PFSK-1 (cell line): ENCODE results near the gene U2AF1L4.

Source experiments
- FOXP2 ChIP-seq: optimal IDR thresholded peaks from 2 replicates; pipeline ENCODE3; 2011; ENCODE audit warnings: borderline replicate concordance, control low read depth, inconsistent platforms; ENCODE audit not compliant: insufficient read depth; ENCODE audit errors: extremely low read length, extremely low read depth
- POLR2AphosphoS5 ChIP-seq: IDR thresholded peaks from 2 replicates; pipeline ENCODE4 v1.6.1; 2012; ENCODE audit warnings: low read depth, mild to moderate bottlenecking, control low read depth, low read length, moderate library complexity
- SIN3A ChIP-seq: IDR thresholded peaks from 2 replicates; pipeline ENCODE4 v1.6.1; 2012; ENCODE audit warnings: mild to moderate bottlenecking, low read length, moderate library complexity, borderline replicate concordance; ENCODE audit not compliant: insufficient read depth
- TAF1 ChIP-seq: IDR thresholded peaks from 2 replicates; pipeline ENCODE4 v1.6.1; 2012; ENCODE audit warnings: low read length, control low read depth, borderline replicate concordance; ENCODE audit not compliant: insufficient read depth
- TF ChIP-seq, protein P1 (sequence below), 2 experiments: IDR thresholded peaks; 2 replicates each; pipeline versions ENCODE4 v1.6.1 to v1.8.0; 2011 to 2012; ENCODE audit warnings: low read depth in 2 of 2, low read length in 2 of 2, control low read depth in 1 of 2, inconsistent platforms in 1 of 2, mild to moderate bottlenecking in 1 of 2, moderate library complexity in 1 of 2; ENCODE audit not compliant: insufficient read depth in 1 of 2

U2AF1L4 gene

DNA sequence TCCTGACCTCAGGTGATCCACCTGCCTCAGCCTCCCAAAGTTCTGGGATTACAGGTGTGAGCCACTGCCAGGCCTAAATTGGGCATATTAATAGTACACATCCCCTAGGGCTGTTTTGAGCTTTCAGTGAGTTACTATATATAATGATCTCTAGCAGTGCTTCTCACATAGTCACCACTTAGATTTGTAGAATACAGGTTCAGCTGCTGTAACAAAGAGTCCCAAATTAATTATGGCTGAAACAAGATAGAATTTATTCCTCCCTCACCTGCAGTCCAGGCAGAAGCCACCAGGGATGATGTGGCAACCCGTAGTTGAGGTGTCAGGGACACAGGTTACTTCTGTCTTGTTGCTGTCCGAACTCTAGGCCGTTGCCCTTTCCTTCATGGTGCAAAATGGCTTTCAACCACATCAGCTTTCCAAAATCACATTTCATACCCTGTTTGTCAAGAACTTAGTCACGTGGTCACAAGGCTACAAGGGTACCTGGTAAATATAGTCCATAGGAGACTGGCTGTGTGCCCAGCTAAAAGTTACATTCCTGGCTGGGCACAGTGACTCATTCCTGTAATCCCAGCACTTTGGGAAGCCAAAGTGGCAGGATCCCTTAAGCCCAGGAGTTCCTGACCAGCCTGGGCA lies 15.6 kb upstream of the U2AF1L4 start:
- TF ChIP-seq, protein P1, sequence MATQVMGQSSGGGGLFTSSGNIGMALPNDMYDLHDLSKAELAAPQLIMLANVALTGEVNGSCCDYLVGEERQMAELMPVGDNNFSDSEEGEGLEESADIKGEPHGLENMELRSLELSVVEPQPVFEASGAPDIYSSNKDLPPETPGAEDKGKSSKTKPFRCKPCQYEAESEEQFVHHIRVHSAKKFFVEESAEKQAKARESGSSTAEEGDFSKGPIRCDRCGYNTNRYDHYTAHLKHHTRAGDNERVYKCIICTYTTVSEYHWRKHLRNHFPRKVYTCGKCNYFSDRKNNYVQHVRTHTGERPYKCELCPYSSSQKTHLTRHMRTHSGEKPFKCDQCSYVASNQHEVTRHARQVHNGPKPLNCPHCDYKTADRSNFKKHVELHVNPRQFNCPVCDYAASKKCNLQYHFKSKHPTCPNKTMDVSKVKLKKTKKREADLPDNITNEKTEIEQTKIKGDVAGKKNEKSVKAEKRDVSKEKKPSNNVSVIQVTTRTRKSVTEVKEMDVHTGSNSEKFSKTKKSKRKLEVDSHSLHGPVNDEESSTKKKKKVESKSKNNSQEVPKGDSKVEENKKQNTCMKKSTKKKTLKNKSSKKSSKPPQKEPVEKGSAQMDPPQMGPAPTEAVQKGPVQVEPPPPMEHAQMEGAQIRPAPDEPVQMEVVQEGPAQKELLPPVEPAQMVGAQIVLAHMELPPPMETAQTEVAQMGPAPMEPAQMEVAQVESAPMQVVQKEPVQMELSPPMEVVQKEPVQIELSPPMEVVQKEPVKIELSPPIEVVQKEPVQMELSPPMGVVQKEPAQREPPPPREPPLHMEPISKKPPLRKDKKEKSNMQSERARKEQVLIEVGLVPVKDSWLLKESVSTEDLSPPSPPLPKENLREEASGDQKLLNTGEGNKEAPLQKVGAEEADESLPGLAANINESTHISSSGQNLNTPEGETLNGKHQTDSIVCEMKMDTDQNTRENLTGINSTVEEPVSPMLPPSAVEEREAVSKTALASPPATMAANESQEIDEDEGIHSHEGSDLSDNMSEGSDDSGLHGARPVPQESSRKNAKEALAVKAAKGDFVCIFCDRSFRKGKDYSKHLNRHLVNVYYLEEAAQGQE (IDR thresholded peaks at IDR 0.05; ENCODE audit: insufficient read depth in 1 of 2, low read depth in 2 of 2, low read length in 2 of 2): no peak
- TF ChIP-seq SIN3A (no peak), TAF1 (no peak), FOXP2 (no peak), POLR2AphosphoS5 (no peak)

DNA sequence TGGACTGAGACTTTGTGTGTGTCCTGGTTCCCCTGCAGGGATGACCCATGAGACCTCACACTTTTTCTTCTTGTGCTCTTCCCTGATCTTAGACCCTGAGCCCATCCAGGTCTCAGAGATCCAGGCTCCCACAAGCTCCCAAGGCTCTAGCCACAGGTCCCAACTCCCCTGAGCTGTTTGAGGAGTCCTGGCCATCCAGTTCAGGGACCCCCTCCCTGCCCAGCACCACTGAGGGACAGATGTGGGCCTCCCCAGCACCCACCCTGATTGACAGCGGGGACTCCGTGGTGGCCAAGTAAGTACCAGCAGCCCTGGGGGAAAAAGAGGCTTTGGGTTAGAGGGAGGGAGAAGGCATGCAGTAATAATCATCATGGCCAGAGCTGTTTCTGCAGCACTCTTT lies 14.5 kb upstream of the U2AF1L4 start:
- TF ChIP-seq FOXP2 (no peak), POLR2AphosphoS5 (no peak), SIN3A (no peak), TAF1 (no peak)
- TF ChIP-seq, protein P1 (IDR thresholded peaks at IDR 0.05; ENCODE audit: insufficient read depth in 1 of 2, low read depth in 2 of 2, low read length in 2 of 2): no peak

DNA sequence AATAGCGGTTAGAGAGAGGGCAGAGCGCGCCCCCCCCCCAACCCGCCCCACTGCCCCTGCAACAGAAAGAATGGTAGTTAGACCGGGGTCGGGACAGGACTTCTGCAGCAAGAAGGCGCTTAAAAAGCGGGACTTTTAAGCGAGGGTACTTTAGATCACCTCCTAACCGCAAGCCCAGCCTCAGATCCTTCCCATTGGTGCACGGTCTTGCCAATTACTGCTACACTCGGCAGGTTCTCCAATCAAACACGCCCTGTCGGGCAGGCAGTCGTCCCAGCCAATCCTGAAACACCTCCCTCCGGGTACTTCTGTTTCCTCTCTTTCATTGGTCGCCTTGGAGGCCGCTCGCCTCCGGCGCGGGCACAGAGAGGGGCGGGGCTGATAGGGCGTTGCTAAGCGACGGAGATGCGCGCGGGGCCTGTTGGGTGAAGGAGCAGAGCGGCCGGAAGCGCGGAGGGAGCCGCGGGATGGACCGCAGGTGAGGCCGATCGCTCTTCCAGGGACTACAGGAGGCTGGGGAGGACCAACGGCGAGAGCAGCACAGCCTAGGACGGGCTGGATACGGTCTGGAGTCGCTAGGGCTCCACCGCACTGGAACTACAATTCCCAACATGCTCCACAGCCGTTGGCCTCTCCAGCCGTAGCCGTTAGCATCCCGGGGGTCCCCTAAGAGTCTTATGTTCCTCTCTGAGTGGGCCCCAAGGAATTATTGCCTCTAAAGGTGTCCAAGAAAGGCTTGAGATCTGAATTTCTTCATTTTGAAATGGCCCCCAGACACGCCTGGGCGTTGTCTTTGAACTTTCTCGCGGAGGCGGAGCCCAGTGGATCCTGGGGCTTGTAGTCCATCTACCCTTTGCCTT lies 12.8 kb upstream of the U2AF1L4 start, which contains the start of gene PROSER3:
Gene PROSER3, plus strand, starts transcription at position 428 of the 860 bp plus-strand sequence. Its CDS starts 40 bp downstream, at position 468.
- TF ChIP-seq FOXP2 (peak; percentile 42), SIN3A (no peak), POLR2AphosphoS5 (peak; percentile 79), TAF1 (peak; percentile 79; the same call in 1 of the 2 replicates)
- TF ChIP-seq, protein P1 (IDR thresholded peaks at IDR 0.05; ENCODE audit: insufficient read depth in 1 of 2, low read depth in 2 of 2, low read length in 2 of 2): 0 out of 4 replicates have a peak, but pooled peaks of 1 of the 2 experiments have one; percentile 1

DNA sequence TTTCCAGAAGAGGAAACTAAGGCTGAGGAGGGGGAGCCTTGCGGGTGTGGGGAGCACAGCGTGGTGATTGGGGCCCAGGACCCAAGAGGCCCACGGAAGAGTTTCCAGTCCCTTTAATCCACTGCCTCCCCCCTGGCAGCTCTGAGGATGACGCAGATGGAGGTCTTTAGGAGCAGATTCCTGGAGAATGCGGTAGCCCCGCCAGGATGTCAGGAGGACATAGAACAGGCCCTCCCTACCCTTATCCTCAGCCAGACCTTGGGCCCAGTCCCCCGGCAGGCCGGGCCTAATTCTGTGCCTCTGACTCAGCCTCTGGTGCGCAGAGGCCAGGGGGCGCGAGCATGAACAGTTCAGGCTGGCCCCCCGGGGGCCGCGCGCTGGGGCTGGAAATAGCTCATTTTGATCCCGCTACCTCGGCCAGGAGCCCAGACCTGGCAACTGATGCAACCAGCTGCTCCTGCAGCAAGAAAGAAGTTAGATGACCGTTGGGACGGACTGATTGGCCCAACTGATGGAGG lies 12.1 kb upstream of the U2AF1L4 start:
- TF ChIP-seq, protein P1 (IDR thresholded peaks at IDR 0.05; ENCODE audit: insufficient read depth in 1 of 2, low read depth in 2 of 2, low read length in 2 of 2): 0 out of 4 replicates have a peak, but pooled peaks of 1 of the 2 experiments have one; percentile 9
- TF ChIP-seq TAF1 (no peak), SIN3A (no peak), POLR2AphosphoS5 (0 out of 2 replicates have a peak, but pooled peaks have one; percentile 14), FOXP2 (no peak)
